ENCODE measurements around the gene RUBCNL.

DNA sequence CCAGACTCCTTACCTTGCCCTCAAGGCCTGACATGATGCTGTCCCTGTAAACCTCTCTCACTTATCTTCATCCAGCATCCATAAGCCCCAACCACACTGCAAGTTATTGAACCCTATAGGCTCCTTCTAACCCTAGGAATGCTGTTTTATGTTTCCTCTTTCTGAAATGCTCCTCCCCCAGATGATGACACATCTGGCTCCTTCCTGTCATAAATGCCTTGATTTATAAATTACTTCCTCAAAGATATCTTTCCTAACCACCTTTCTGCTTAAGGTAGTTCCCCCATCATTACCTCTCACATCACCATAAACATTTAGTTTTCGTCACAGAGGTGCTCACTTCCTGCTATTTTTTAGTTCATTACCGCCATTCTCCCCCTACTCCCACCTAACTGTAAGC lies 12.3 kb downstream of the RUBCNL start:
- no peak for TF ChIP-seq CTCF (IDR thresholded peaks at IDR 0.05; ENCODE audit: poor library complexity)
- no peak for TF ChIP-seq EZH2 (IDR thresholded peaks at IDR 0.05; ENCODE audit: borderline replicate concordance)
